Measurements from ENCODE around the gene TTN. TPM values are rescaled to one million over a fixed set of nuclear protein-coding genes. Genes with fewer than 3 reads are reported as not detected.

The TTN gene
- total RNA-seq, result 416 TPM

DNA sequence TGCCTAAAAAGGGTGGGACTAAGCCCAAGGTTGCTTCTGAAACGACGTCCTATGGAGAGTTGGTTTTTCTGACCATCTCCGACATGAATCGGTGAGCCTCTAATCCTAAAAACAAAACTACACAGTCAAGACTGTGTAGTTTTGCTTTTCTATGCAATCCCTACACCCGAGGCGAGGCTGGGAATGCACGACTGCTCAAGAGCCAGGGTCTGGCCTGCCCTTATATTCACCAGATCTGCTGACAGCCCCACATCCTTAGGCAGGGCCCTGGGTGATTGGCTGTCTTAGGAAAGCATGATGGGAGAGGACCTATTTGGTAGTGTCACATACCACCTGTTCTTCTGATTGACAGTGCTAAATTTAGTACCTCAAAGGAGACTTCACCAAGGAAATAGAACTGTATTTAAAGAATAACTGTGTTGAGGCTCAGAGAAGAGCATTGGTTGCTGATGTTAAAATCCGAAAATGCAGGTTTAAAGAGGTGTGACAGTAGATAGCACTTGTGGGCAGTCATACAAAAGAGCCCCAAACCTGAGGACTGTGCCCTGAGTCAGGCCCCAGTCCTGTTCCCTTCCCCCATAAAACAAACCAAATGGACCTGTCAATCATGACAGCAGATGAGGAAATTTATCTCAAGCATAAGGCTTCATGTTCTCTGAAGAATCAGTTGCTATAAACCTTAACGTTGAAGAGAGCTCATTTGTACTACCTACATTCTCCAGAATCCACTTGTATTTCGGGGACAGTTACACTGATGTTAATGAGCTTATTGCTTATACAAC, at the start of gene TTN:
Gene TTN, minus strand, starts transcription at position 197 of the 782 bp plus-strand sequence. CDS start 2,781 bp downstream, outside the sequence.

DNA sequence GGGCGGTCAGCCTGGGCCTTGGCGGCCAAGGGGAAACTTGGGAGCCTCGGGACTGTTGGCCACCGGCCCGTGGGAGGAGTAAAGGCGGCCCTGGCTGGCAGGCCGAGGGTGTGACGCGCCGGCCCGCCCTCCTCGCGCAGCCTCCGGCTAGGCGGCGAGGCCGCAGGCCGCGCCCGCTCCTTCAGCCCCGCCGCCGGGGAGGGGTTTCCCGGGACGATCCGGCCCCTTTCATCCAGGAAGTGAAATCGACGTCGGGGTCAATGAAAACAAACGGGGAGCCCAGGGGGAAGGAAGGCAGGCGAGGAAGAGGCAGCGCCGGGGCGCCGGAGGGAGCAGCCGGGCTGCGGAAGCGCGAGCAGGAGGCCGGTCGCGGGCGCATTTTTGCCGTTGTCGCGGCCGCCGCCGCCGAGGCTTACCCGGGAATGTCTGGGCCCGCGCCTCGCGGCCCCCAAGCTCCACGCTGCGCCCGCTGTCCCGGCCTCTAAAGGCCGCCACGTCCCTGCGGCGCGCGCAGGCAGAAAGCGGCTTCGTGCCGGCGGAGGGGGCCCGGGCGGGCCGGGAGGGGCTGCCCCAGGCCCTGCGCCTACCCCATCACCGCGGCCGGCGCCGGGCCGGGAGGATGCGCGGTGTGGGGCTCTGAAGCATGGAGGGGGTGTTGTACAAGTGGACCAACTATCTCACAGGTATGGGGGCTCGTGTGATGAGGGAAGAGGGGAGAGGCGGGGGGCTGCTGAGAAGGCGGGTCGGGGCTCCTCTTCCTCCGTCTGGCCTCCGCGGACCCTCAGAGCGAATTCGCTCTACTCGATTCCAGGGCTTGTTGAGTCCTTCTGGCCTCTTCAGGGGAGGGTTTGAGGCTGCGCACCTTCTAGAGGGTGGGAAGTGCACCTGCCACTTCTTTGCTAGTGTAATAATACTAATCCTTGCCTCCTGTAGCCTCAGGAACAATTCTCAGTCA, 326.7 kb downstream of the TTN start, which contains the start of gene PLEKHA3:
Gene PLEKHA3, plus strand, starts transcription at position 231 of the 955 bp plus-strand sequence. Its CDS starts 413 bp downstream, at position 644.

DNA sequence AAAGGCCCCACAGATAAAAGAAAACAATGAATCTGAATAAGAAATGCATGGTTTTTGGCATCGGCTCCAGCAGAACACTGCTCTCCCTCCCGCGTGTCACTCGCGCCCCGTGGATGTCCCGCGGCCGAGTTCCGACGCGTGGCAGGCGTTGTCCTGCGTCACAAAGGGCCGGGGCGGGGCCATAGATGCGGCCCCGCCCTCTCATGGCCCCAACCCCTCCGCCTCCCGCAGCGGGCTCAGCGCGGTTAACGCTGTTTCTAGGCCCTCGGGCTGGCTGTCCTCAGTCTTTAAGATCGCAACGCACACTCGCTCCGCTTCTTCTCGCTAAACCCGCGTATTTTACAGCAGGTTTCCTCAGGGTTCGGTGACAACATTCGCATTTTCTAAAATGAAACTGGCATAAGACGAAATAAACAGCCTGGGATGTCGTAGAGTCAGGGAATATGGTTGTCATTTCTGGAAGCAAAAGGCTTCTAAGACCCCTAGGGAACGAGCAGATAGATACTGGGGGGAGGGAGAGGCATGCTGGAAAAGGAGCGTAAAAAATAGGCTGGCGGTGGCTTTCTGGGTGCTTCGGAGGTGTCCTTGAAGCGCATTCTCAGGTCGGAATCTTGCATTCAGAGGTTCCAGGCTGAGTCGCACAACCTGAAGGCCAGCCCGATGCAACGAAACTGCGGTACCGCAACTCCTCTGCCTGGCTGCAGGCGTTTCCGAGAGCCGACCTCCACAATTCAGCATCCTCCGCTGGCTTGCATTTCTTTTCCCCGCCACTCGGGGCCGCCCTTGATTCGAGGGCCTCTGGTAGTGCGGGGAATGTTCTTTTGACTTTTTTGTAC, 328.6 kb downstream of the TTN start, which contains the start of gene FKBP7:
Gene FKBP7, minus strand, starts transcription at position 162 of the 836 bp plus-strand sequence. Its CDS starts 101 bp downstream, at position 61.

Other genes with a start within 250 kb of the TTN start
- gene CCDC141, start 242.7 kb upstream of the TTN start, total RNA-seq, result 8.2 TPM

Measured in metanephros (tissue), 1 donor.